GM12878 (cell line): ENCODE measurements around the gene CD70. TPM values are rescaled to one million over a fixed set of nuclear protein-coding genes. Genes with fewer than 3 reads are reported as not detected.

Experiments used
- CEBPB ChIP-seq, 2 experiments: fragments of 150-350 bp in 1 of 2; IDR thresholded peaks; 2 replicates each; pipeline ENCODE4 v1.6.1; 2012 to 2014; ENCODE audit warnings: low read depth in 2 of 2, low read length in 2 of 2, borderline replicate concordance in 1 of 2, inconsistent platforms in 1 of 2
- CREM ChIP-seq: IDR thresholded peaks from 2 replicates; pipeline ENCODE4 v1.6.1; 2014; ENCODE audit warnings: antibody characterized with exemption, low read depth
- EP300 ChIP-seq, 2 experiments: fragments of 150-350 bp in 1 of 2; IDR thresholded peaks; 2 replicates each; pipeline ENCODE4 v1.6.1; 2011 to 2012; ENCODE audit warnings: low read depth in 2 of 2, low read length in 2 of 2, borderline replicate concordance in 1 of 2, improper control_type of control experiment in 1 of 2, inconsistent platforms in 1 of 2; ENCODE audit not compliant: control insufficient read depth in 1 of 2
- ETV6 ChIP-seq, 2 experiments: fragments of 450-650 bp in 1 of 2; IDR thresholded peaks in 1 of 2; conservative IDR thresholded peaks in 1 of 2; 2 replicates each; pipeline ENCODE4 v1.6.1; 2014; ENCODE audit warnings: antibody characterized with exemption in 1 of 2, borderline replicate concordance in 1 of 2, low read depth in 1 of 2, mild to moderate bottlenecking in 1 of 2, moderate library complexity in 1 of 2
- GABPA ChIP-seq: IDR thresholded peaks from 2 replicates; pipeline ENCODE4 v1.6.1; 2014; ENCODE audit warnings: antibody characterized with exemption, low read depth, mild to moderate bottlenecking, inconsistent platforms
- IRF4 ChIP-seq: IDR thresholded peaks from 2 replicates; pipeline ENCODE4 v1.6.1; 2011; ENCODE audit warnings: low read depth, low read length
- MEF2B ChIP-seq: fragments of 450-650 bp; IDR thresholded peaks from 2 replicates; pipeline ENCODE4 v1.6.1; 2018; ENCODE audit warnings: mild to moderate bottlenecking, moderate library complexity; ENCODE audit not compliant: partially characterized antibody, poor library complexity, severe bottlenecking
- MTA2 ChIP-seq: fragments of 450-650 bp; IDR thresholded peaks from 2 replicates; pipeline ENCODE4 v1.6.1; 2016; ENCODE audit warnings: low read depth, mild to moderate bottlenecking, moderate library complexity
- MTA3 ChIP-seq: IDR thresholded peaks from 2 replicates; pipeline ENCODE4 v1.6.1; 2012; ENCODE audit warnings: low read length, inconsistent platforms, borderline replicate concordance
- NBN ChIP-seq: fragments of 450-650 bp; IDR thresholded peaks from 2 replicates; pipeline ENCODE4 v1.6.1; 2016
- NFIC ChIP-seq: IDR thresholded peaks from 2 replicates; pipeline ENCODE4 v1.6.1; 2012; ENCODE audit warnings: low read depth, mild to moderate bottlenecking, inconsistent platforms, low read length, moderate library complexity
- PAX8 ChIP-seq: fragments of 450-650 bp; IDR thresholded peaks from 2 replicates; pipeline ENCODE4 v1.6.1; 2017; ENCODE audit warnings: mild to moderate bottlenecking, moderate library complexity
- POU2F2 ChIP-seq: IDR thresholded peaks from 3 replicates; pipeline ENCODE4 v1.6.1; 2011; ENCODE audit warnings: low read depth, mild to moderate bottlenecking, low read length, borderline replicate concordance
- RB1 ChIP-seq: fragments of 450-650 bp; formaldehyde crosslinking; IDR thresholded peaks from 2 replicates; pipeline ENCODE4 v1.6.1; 2017; ENCODE audit warnings: mild to moderate bottlenecking, borderline replicate concordance
- RUNX3 ChIP-seq: IDR thresholded peaks from 2 replicates; pipeline ENCODE4 v1.6.1; 2012; ENCODE audit warnings: low read length, inconsistent platforms
- TCF12 ChIP-seq: IDR thresholded peaks from 2 replicates; pipeline ENCODE4 v1.6.1; 2011; ENCODE audit warnings: low read depth, mild to moderate bottlenecking, low read length
- polyA plus RNA-seq, 11 experiments: library from polyadenylated mRNA; depleted of rRNA in 4 of 11; unstranded in 6 of 11; stranded (reverse) in 5 of 11; fragments of >200 nt; fragmentation: Nextera tagmentation in 4 of 11; fragmentation: Illumina TruSeq in 1 of 11; extraction: Ambion mirVana in 4 of 11; extraction: Trizol in 1 of 11; gene quantifications; 1 replicate in 1 of 11; 2 replicates in 10 of 11; pipeline versions ENCODE4 v1.2.1 to v1.2.3, GENCODE V29; 2011 to 2016; ENCODE audit warnings: inconsistent platforms in 2 of 11, missing spikeins in 2 of 11, low read depth in 1 of 11
- total RNA-seq, 4 experiments: library from RNA; depleted of rRNA in 3 of 4; stranded (reverse); fragments of >200 nt in 3 of 4; fragmentation: Illumina TruSeq in 1 of 4; extraction: Trizol in 1 of 4; gene quantifications; 2 replicates each; pipeline versions ENCODE4 v1.2.1 to v1.2.3, GENCODE V29; 2013 to 2021
- TF ChIP-seq, protein P1 (sequence below): IDR thresholded peaks from 2 replicates; pipeline ENCODE4 v1.6.1; 2011; ENCODE audit warnings: mild to moderate bottlenecking, low read depth, low read length, moderate library complexity; ENCODE audit not compliant: insufficient replicate concordance
- TF ChIP-seq, protein P2 (sequence below): fragments of 450-650 bp; IDR thresholded peaks from 2 replicates; pipeline ENCODE4 v1.6.1; 2017; ENCODE audit warnings: mild to moderate bottlenecking, moderate library complexity
- TF ChIP-seq, protein P3 (sequence below): fragments of 450-650 bp; IDR thresholded peaks from 2 replicates; pipeline ENCODE4 v1.6.1; 2016; ENCODE audit warnings: mild to moderate bottlenecking
- TF ChIP-seq, protein P4 (sequence below): fragments of 450-650 bp; IDR thresholded peaks from 2 replicates; pipeline ENCODE4 v1.6.1; 2017; ENCODE audit warnings: mild to moderate bottlenecking, low read depth, inconsistent platforms; ENCODE audit not compliant: poor library complexity, severe bottlenecking

CD70 gene
- total and polyA plus RNA-seq, 10 of the 15 experiments (the other 5 are each of a cell fraction or from before 2014, with no cell fraction given), result 16.4 to 441 (median 265) TPM

DNA sequence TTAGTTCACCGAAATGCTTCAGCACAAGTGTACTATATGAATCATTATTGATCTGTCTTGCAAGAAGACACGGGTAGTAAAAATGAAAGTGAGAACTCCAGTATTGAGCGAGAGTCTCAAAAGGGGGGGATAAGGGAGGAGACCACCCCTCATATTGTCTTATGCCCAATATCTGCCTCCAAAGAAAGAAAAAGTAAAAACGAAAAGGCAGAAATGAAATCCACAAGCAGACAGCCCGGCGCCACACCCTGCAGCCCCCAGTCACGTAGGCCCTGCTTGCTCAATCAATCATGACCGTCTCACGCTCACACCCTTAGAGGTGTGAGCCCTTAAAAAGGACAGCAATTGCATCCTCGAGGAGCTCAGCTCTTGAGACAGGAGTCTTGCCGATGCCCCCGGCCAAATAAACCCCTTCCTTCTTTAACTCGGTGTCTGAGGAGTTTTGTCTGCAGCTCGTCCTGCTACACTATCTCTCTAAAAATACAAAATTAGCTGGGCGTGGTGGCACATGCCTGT lies 10.6 kb upstream of the CD70 start (continued):
- TF ChIP-seq, protein P1, sequence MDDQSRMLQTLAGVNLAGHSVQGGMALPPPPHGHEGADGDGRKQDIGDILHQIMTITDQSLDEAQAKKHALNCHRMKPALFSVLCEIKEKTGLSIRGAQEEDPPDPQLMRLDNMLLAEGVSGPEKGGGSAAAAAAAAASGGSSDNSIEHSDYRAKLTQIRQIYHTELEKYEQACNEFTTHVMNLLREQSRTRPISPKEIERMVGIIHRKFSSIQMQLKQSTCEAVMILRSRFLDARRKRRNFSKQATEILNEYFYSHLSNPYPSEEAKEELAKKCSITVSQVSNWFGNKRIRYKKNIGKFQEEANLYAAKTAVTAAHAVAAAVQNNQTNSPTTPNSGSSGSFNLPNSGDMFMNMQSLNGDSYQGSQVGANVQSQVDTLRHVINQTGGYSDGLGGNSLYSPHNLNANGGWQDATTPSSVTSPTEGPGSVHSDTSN, result peak; percentile 74
- TF ChIP-seq MTA2 (peak; percentile 80), POU2F2 (peak; percentile 66; the same call in 1 of the 3 replicates), NFIC (peak; percentile 76; the same call in 1 of the 2 replicates), GABPA (0 out of 2 replicates have a peak, but pooled peaks have one; percentile 10), CEBPB (IDR thresholded peaks at IDR 0.05; ENCODE audit: borderline replicate concordance in 1 of 2, low read depth in 2 of 2, low read length in 2 of 2) (0 out of 4 replicates have a peak, but pooled peaks of 1 of the 2 experiments have one; percentile 9), ETV6 (conservative IDR thresholded peaks at IDR 0.05 in 1 of 2, IDR thresholded peaks at IDR 0.05 in 1 of 2; ENCODE audit: borderline replicate concordance in 1 of 2, low read depth in 1 of 2) (peak in 1 of 2 experiments; percentile 54; a peak in 1 of 4 replicates), EP300 (IDR thresholded peaks at IDR 0.05; ENCODE audit: borderline replicate concordance in 1 of 2, control insufficient read depth in 1 of 2, low read depth in 2 of 2, low read length in 2 of 2) (0 out of 4 replicates have a peak, but pooled peaks of 1 of the 2 experiments have one; percentile 7), IRF4 (0 out of 2 replicates have a peak, but pooled peaks have one; percentile 12), RB1 (0 out of 2 replicates have a peak, but pooled peaks have one; percentile 31), RUNX3 (peak; percentile 47; the same call in 1 of the 2 replicates), PAX8 (peak; percentile 60; the same call in 1 of the 2 replicates), MTA3 (peak; percentile 78; the same call in 1 of the 2 replicates), CREM (peak; percentile 67), MEF2B (peak; percentile 84), NBN (peak; percentile 88), TCF12 (peak; percentile 40; the same call in 1 of the 2 replicates)
- TF ChIP-seq, protein P2, sequence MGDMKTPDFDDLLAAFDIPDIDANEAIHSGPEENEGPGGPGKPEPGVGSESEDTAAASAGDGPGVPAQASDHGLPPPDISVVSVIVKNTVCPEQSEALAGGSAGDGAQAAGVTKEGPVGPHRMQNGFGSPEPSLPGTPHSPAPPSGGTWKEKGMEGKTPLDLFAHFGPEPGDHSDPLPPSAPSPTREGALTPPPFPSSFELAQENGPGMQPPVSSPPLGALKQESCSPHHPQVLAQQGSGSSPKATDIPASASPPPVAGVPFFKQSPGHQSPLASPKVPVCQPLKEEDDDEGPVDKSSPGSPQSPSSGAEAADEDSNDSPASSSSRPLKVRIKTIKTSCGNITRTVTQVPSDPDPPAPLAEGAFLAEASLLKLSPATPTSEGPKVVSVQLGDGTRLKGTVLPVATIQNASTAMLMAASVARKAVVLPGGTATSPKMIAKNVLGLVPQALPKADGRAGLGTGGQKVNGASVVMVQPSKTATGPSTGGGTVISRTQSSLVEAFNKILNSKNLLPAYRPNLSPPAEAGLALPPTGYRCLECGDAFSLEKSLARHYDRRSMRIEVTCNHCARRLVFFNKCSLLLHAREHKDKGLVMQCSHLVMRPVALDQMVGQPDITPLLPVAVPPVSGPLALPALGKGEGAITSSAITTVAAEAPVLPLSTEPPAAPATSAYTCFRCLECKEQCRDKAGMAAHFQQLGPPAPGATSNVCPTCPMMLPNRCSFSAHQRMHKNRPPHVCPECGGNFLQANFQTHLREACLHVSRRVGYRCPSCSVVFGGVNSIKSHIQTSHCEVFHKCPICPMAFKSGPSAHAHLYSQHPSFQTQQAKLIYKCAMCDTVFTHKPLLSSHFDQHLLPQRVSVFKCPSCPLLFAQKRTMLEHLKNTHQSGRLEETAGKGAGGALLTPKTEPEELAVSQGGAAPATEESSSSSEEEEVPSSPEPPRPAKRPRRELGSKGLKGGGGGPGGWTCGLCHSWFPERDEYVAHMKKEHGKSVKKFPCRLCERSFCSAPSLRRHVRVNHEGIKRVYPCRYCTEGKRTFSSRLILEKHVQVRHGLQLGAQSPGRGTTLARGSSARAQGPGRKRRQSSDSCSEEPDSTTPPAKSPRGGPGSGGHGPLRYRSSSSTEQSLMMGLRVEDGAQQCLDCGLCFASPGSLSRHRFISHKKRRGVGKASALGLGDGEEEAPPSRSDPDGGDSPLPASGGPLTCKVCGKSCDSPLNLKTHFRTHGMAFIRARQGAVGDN, result peak; percentile 94
- TF ChIP-seq, protein P3, sequence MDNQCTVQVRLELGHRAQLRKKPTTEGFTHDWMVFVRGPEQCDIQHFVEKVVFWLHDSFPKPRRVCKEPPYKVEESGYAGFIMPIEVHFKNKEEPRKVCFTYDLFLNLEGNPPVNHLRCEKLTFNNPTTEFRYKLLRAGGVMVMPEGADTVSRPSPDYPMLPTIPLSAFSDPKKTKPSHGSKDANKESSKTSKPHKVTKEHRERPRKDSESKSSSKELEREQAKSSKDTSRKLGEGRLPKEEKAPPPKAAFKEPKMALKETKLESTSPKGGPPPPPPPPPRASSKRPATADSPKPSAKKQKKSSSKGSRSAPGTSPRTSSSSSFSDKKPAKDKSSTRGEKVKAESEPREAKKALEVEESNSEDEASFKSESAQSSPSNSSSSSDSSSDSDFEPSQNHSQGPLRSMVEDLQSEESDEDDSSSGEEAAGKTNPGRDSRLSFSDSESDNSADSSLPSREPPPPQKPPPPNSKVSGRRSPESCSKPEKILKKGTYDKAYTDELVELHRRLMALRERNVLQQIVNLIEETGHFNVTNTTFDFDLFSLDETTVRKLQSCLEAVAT, result 0 out of 2 replicates have a peak, but pooled peaks have one; percentile 10
- TF ChIP-seq, protein P4, sequence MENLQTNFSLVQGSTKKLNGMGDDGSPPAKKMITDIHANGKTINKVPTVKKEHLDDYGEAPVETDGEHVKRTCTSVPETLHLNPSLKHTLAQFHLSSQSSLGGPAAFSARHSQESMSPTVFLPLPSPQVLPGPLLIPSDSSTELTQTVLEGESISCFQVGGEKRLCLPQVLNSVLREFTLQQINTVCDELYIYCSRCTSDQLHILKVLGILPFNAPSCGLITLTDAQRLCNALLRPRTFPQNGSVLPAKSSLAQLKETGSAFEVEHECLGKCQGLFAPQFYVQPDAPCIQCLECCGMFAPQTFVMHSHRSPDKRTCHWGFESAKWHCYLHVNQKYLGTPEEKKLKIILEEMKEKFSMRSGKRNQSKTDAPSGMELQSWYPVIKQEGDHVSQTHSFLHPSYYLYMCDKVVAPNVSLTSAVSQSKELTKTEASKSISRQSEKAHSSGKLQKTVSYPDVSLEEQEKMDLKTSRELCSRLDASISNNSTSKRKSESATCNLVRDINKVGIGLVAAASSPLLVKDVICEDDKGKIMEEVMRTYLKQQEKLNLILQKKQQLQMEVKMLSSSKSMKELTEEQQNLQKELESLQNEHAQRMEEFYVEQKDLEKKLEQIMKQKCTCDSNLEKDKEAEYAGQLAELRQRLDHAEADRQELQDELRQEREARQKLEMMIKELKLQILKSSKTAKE, result peak; percentile 96
